ENCODE results near the gene ENTHD1. TPM values are rescaled to one million over a fixed set of nuclear protein-coding genes. Genes with fewer than 3 reads are reported as not detected.
"Not testable (repeated sequence)": the region's sequence is repeated elsewhere in the genome, so short reads cannot be mapped to it uniquely, and the experiment has no call there.

The ENTHD1 gene
- polyA plus RNA-seq, 4 donors: not detected

GRCh38 chr22:39925909-39926679, 32.5 kb upstream of the ENTHD1 start:
- no peak for DNase-seq (ENCODE audit: low read depth in 4 of 4, low spot score in 3 of 4)

- no peak for DNase-seq (ENCODE audit: low read depth in 4 of 4, low spot score in 3 of 4)
Observed at GRCh38 chr22:39925273-39925672, 31.7 kb upstream of the ENTHD1 start.

GRCh38 chr22:39924286-39924685, 30.7 kb upstream of the ENTHD1 start:
- no peak for DNase-seq (ENCODE audit: low read depth in 4 of 4, low spot score in 3 of 4)

GRCh38 chr22:39923696-39924095, 30.1 kb upstream of the ENTHD1 start:
- DNase-seq (ENCODE audit: low read depth in 4 of 4, low spot score in 3 of 4): no peak

GRCh38 chr22:39920134-39920743, 26.7 kb upstream of the ENTHD1 start:
- DNase-seq (ENCODE audit: low read depth in 4 of 4, low spot score in 3 of 4): no peak

- no peak for DNase-seq (ENCODE audit: low read depth in 4 of 4, low spot score in 3 of 4)
Observed at GRCh38 chr22:39917776-39918495, 24.4 kb upstream of the ENTHD1 start.

GRCh38 chr22:39917197-39917643, 23.7 kb upstream of the ENTHD1 start:
- DNase-seq (ENCODE audit: low read depth in 4 of 4, low spot score in 3 of 4): no peak

GRCh38 chr22:39916496-39916895, 22.9 kb upstream of the ENTHD1 start:
- DNase-seq (ENCODE audit: low read depth in 4 of 4, low spot score in 3 of 4): no peak

GRCh38 chr22:39915295-39915726, 21.8 kb upstream of the ENTHD1 start:
- no peak for DNase-seq (ENCODE audit: low read depth in 4 of 4, low spot score in 3 of 4)

GRCh38 chr22:39914584-39914983, 21.0 kb upstream of the ENTHD1 start:
- no peak for DNase-seq (ENCODE audit: low read depth in 4 of 4, low spot score in 3 of 4)

GRCh38 chr22:39913886-39914285, 20.3 kb upstream of the ENTHD1 start:
- DNase-seq (ENCODE audit: low read depth in 4 of 4, low spot score in 3 of 4): no peak

GRCh38 chr22:39913321-39913720, 19.8 kb upstream of the ENTHD1 start:
- no peak for DNase-seq (ENCODE audit: low read depth in 4 of 4, low spot score in 3 of 4)

GRCh38 chr22:39910876-39911613, 17.5 kb upstream of the ENTHD1 start:
- no peak for DNase-seq (ENCODE audit: low read depth in 4 of 4, low spot score in 3 of 4)

- DNase-seq (ENCODE audit: low read depth in 4 of 4, low spot score in 3 of 4): no peak
Observed at GRCh38 chr22:39908737-39909136, 15.2 kb upstream of the ENTHD1 start.

- DNase-seq (ENCODE audit: low read depth in 4 of 4, low spot score in 3 of 4): no peak
Observed at GRCh38 chr22:39908136-39908535, 14.6 kb upstream of the ENTHD1 start.

GRCh38 chr22:39907605-39908097, 14.1 kb upstream of the ENTHD1 start:
- DNase-seq (ENCODE audit: low read depth in 4 of 4, low spot score in 3 of 4): no peak

GRCh38 chr22:39907047-39907446, 13.5 kb upstream of the ENTHD1 start:
- DNase-seq (ENCODE audit: low read depth in 4 of 4, low spot score in 3 of 4): no peak

GRCh38 chr22:39906207-39906606, 12.6 kb upstream of the ENTHD1 start:
- DNase-seq (ENCODE audit: low read depth in 4 of 4, low spot score in 3 of 4): no peak

- no peak for DNase-seq (ENCODE audit: low read depth in 4 of 4, low spot score in 3 of 4)
Observed at GRCh38 chr22:39905687-39906086, 12.1 kb upstream of the ENTHD1 start.

- DNase-seq (ENCODE audit: low read depth in 4 of 4, low spot score in 3 of 4): no peak
Observed at GRCh38 chr22:39904862-39905261, 11.3 kb upstream of the ENTHD1 start.

GRCh38 chr22:39904024-39904423, 10.5 kb upstream of the ENTHD1 start:
- not testable (repeated sequence) for DNase-seq (ENCODE audit: low read depth in 4 of 4, low spot score in 3 of 4)
